GM23248 (cell line): ENCODE measurements around the gene AMER1. TPM values are rescaled to one million over a fixed set of nuclear protein-coding genes. Genes with fewer than 3 reads are reported as not detected.

Source experiments
- DNase-seq: peaks from one replicate; pipeline ENCODE4 v3.0.0-alpha.2; 2015
- H2AFZ ChIP-seq: fragments of 200-600 bp; sonication (generic); 2 replicates; pipeline ENCODE4 v1.6.1; 2016; ENCODE audit warnings: antibody characterized with exemption
- H3F3A ChIP-seq: fragments of 200-600 bp; sonication (generic); 2 replicates; pipeline ENCODE4 v1.6.1; 2016; ENCODE audit warnings: mild to moderate bottlenecking, antibody characterized with exemption, mixed run types; ENCODE audit not compliant: insufficient read depth
- H3K27ac ChIP-seq: fragments of 200-600 bp; sonication (generic); 2 replicates; pipeline ENCODE4 v1.5.1; 2016; ENCODE audit warnings: mild to moderate bottlenecking
- H3K27me3 ChIP-seq: fragments of 200-600 bp; sonication (generic); replicated peaks from 2 replicates; pipeline ENCODE4 v1.6.1; 2016; ENCODE audit warnings: mild to moderate bottlenecking; ENCODE audit not compliant: insufficient read depth
- H3K36me3 ChIP-seq: fragments of 200-600 bp; sonication (generic); 2 replicates; pipeline ENCODE4 v1.6.1; 2016; ENCODE audit warnings: low read depth, mild to moderate bottlenecking
- H3K4me1 ChIP-seq: fragments of 200-600 bp; sonication (generic); 2 replicates; pipeline ENCODE4 v1.6.1; 2016; ENCODE audit warnings: mild to moderate bottlenecking; ENCODE audit not compliant: insufficient read depth
- H3K4me2 ChIP-seq: fragments of 200-600 bp; sonication (generic); one replicate; pipeline ENCODE4 v1.6.1; 2016; ENCODE audit warnings: mild to moderate bottlenecking; ENCODE audit not compliant: unreplicated experiment
- H3K4me3 ChIP-seq: fragments of 200-600 bp; sonication (generic); 2 replicates; pipeline ENCODE4 v1.5.1; 2016; ENCODE audit warnings: mild to moderate bottlenecking
- H3K79me2 ChIP-seq: fragments of 200-600 bp; sonication (generic); 2 replicates; pipeline ENCODE4 v1.6.1; 2016; ENCODE audit warnings: mild to moderate bottlenecking; ENCODE audit not compliant: insufficient read depth
- H3K9ac ChIP-seq: fragments of 200-600 bp; sonication (generic); 2 replicates; pipeline ENCODE4 v1.6.1; 2016; ENCODE audit warnings: mild to moderate bottlenecking
- H3K9me2 ChIP-seq: fragments of 200-600 bp; sonication (generic); 2 replicates; pipeline ENCODE4 v1.6.1; 2016; ENCODE audit warnings: mixed run types, mild to moderate bottlenecking, moderate library complexity; ENCODE audit not compliant: insufficient read depth
- H3K9me3 ChIP-seq: fragments of 200-600 bp; sonication (generic); one replicate; pipeline ENCODE4 v1.6.1; 2017; ENCODE audit warnings: low read depth
- H4K20me1 ChIP-seq: fragments of 200-600 bp; sonication (generic); 2 replicates; pipeline ENCODE4 v1.6.0; 2016; ENCODE audit not compliant: insufficient read depth
- EZH2 ChIP-seq: fragments of 200-600 bp; sonication (generic); IDR thresholded peaks from 2 replicates; pipeline ENCODE4 v1.6.1; 2018; ENCODE audit warnings: antibody characterized with exemption, mild to moderate bottlenecking; ENCODE audit not compliant: insufficient read depth, poor library complexity, severe bottlenecking
- EZH2phosphoT487 ChIP-seq: fragments of 200-600 bp; sonication (generic); IDR thresholded peaks from 2 replicates; pipeline ENCODE4 v1.6.1; 2018; ENCODE audit warnings: antibody characterized with exemption, moderate library complexity, mild to moderate bottlenecking, low read depth; ENCODE audit not compliant: insufficient read depth
- WGBS, 2 experiments: methylation state at CpG; one replicate each; pipeline ENCODE4 v1.1.6; 2015 to 2017; ENCODE audit warnings: low lambda C conversion rate in 2 of 2, low coverage in 1 of 2; ENCODE audit errors: missing lambda C conversion rate in 2 of 2; 5-methylcytosine and 5-hydroxymethylcytosine counted together
- in situ Hi-C: fragments of 300-500 bp; cut with MboI; formaldehyde crosslinking; loops from 2 replicates; pipeline ENCODE4 v1.15.0; 2020
- polyA plus RNA-seq: library from polyadenylated mRNA; unstranded; fragments of >200 nt; fragmentation: Nextera tagmentation; extraction: Ambion mirVana; gene quantifications from 2 replicates; pipeline ENCODE4 v1.2.1, GENCODE V29; 2016
- small RNA-seq: library from RNA; depleted of rRNA; stranded (forward); fragments of <200 nt; gene quantifications from one replicate; pipeline ENCODE3, GENCODE V24; 2014; ENCODE audit warnings: low read depth, low replicate concordance
- total RNA-seq: library from RNA; depleted of rRNA; stranded (reverse); fragments of >200 nt; shearing (Covaris generic); gene quantifications from 2 replicates; pipeline ENCODE4 v1.2.3, GENCODE V29; 2014; rRNA removed

The AMER1 gene
- total and polyA plus RNA-seq, 2 experiments from 2014 or later: 0.05 to 1.9 TPM

- 29 to 55% methylated on average over 3 to 5 of the region's 6 CpGs for WGBS, 2 experiments
- Histone ChIP-seq H3K4me2 (no peak overlapping the region), H3K9ac (no peak overlapping the region), H3K36me3 (no peaks in the 10 kb centered on the region), H3K9me2 (no peaks in the 10 kb centered on the region), H3K4me3 (no peak overlapping the region), H3K27me3 (no peaks in the 10 kb centered on the region), H3K79me2 (no peaks in the 10 kb centered on the region), H2AFZ (no peak overlapping the region), H3K27ac (no peak overlapping the region), H3F3A (no peaks in the 10 kb centered on the region), H3K4me1 (no peaks in the 10 kb centered on the region), H3K9me3 (no peaks in the 10 kb centered on the region), H4K20me1 (no peaks in the 10 kb centered on the region)
- in situ Hi-C loops: no loop called here
- DNase-seq: no peak
- TF ChIP-seq EZH2phosphoT487: no peak
- no peak for TF ChIP-seq EZH2
These were observed 52.7 kb downstream of the AMER1 start for GRCh38 chrX:64152857-64153256.

GRCh38 chrX:64151911-64152310, 53.6 kb downstream of the AMER1 start:
- no peaks in the 10 kb centered on the region for H4K20me1 ChIP-seq
- H3K79me2 ChIP-seq: no peaks in the 10 kb centered on the region
- in situ Hi-C loops: no loop called here
- H3K9ac ChIP-seq: no peak overlapping the region
- no peak overlapping the region for H3K4me2 ChIP-seq
- no peaks in the 10 kb centered on the region for H3K9me3 ChIP-seq
- H3F3A ChIP-seq: no peaks in the 10 kb centered on the region
- no peaks in the 10 kb centered on the region for H3K9me2 ChIP-seq
- H3K4me1 ChIP-seq: no peaks in the 10 kb centered on the region
- TF ChIP-seq EZH2 (no peak), EZH2phosphoT487 (no peak)
- H3K36me3 ChIP-seq: no peaks in the 10 kb centered on the region
- no peaks in the 10 kb centered on the region for H3K27me3 ChIP-seq
- no peak overlapping the region for H3K27ac ChIP-seq
- no peak for DNase-seq
- no peak overlapping the region for H3K4me3 ChIP-seq
- no peak overlapping the region for H2AFZ ChIP-seq

GRCh38 chrX:64150775-64151174, 54.7 kb downstream of the AMER1 start:
- in situ Hi-C loops: no loop called here
- no peak overlapping the region for H3K9ac ChIP-seq
- 4 to 7% methylated on average over 2 of the region's 2 CpGs for WGBS, 2 experiments
- no peak overlapping the region for H3K27ac ChIP-seq
- no peaks in the 10 kb centered on the region for H3K4me1 ChIP-seq
- no peaks in the 10 kb centered on the region for H3K27me3 ChIP-seq
- no peak for TF ChIP-seq EZH2phosphoT487
- no peak for TF ChIP-seq EZH2
- H3K9me2 ChIP-seq: no peaks in the 10 kb centered on the region
- H3F3A ChIP-seq: no peaks in the 10 kb centered on the region
- no peaks in the 10 kb centered on the region for H4K20me1 ChIP-seq
- H3K79me2 ChIP-seq: no peaks in the 10 kb centered on the region
- no peak overlapping the region for H3K4me2 ChIP-seq
- no peak for DNase-seq
- H3K9me3 ChIP-seq: no peaks in the 10 kb centered on the region
- H3K4me3 ChIP-seq: no peak overlapping the region
- H3K36me3 ChIP-seq: no peaks in the 10 kb centered on the region
- no peak overlapping the region for H2AFZ ChIP-seq

Small RNAs within 50 kb of the gene (small RNA-seq; reads per million reads assigned to genes)
- gene RN7SL799P: not detected

Other genes starting within 250 kb of the AMER1 start
- gene ASB12, start 24.9 kb upstream of the AMER1 start, total RNA-seq: 0.22 TPM in 1 of 2 replicates, not detected in the other
- not detected in 2 replicates for gene ASB12, start 24.9 kb upstream of the AMER1 start, polyA plus RNA-seq
- gene MTMR8, start 189.7 kb upstream of the AMER1 start, total RNA-seq: not detected in 2 replicates
- gene MTMR8, start 189.7 kb upstream of the AMER1 start, polyA plus RNA-seq: 0.10 TPM in 1 of 2 replicates, not detected in the other